RKO (cell line): ENCODE results near the gene GTPBP2.
A peak's percentile ranks its signal among the peaks of the same experiment; 100 is the strongest.

Experiments used
- DNase-seq: peaks from one replicate; pipeline ENCODE4 v3.0.0-alpha.2; 2016; ENCODE audit warnings: low spot score

Gene GTPBP2

GRCh38 chr6:43575772-43576551 lies 53.1 kb downstream of the GTPBP2 start, which contains the start of the genes POLH and XPO5:
TSS of gene POLH (plus strand) at chr6:43576185. CDS start at chr6:43582320, 6,135 bp downstream.
TSS of gene XPO5 (minus strand) at chr6:43576038. CDS start at chr6:43575864, 174 bp downstream.
- peak; percentile 95 for DNase-seq

GRCh38 chr6:43575105-43575771 lies 53.8 kb downstream of the GTPBP2 start:
- peak; percentile 50 for DNase-seq

GRCh38 chr6:43572015-43572414 lies 57.0 kb downstream of the GTPBP2 start:
- no peak for DNase-seq

GRCh38 chr6:43570876-43571441 lies 58.1 kb downstream of the GTPBP2 start:
- DNase-seq, result peak; percentile 77
